NCI-H345 (cell line): ENCODE measurements around the gene GKN2.
"Not testable (repeated sequence)": the region's sequence is repeated elsewhere in the genome, so short reads cannot be mapped to it uniquely, and the experiment has no call there.

Experiments used
- DNase-seq: peaks from one replicate; lab custom pipeline; 2025; lab: John Stamatoyannopoulos, UW

The GKN2 gene

GRCh38 chr2:68961380-68961779 lies 8.7 kb upstream of the GKN2 start:
- DNase-seq = no peak

GRCh38 chr2:68959001-68959400 lies 6.3 kb upstream of the GKN2 start:
- DNase-seq = no peak

DNA sequence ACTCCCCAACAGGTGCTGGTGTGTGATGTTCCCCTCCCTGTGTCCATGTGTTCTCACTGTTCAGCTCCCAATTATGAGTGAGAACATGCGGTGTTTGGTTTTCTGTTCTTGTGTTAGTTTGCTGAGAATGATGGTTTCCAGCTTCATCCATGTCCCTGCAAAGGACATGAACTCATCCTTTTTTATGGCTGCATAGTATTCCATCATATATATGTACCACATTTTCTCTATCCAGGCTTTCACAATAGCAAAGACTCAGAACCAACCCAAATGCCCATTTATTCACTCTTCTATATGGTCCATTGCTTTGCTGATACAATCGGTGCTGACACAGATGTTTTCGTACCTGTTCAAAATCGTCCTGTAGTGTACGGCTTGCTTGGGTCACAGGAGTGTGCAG lies 2.7 kb upstream of the GKN2 start:
- DNase-seq = not testable (repeated sequence)

GRCh38 chr2:68951899-68952298 lies 794 bp downstream of the GKN2 start:
- no peak for DNase-seq

DNA sequence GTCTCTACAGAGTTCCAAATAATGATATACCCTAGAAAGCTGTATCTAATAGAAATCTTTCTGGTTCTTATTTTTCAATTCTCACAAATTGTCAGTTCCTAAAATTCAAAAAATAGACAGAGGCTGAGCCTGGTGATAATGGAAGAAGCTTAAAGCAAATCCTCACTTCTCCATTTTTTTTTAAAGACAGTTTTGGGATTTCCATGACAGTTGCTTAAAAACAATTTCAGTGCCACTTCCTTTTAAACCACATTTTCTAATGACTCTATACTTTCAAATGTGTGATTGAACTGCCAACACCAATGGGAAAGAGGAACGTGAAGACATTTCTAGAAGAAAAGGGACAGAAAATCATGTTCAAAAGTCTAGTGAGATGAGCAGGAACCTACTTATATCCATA lies 4.0 kb downstream of the GKN2 start:
- DNase-seq = no peak

DNA sequence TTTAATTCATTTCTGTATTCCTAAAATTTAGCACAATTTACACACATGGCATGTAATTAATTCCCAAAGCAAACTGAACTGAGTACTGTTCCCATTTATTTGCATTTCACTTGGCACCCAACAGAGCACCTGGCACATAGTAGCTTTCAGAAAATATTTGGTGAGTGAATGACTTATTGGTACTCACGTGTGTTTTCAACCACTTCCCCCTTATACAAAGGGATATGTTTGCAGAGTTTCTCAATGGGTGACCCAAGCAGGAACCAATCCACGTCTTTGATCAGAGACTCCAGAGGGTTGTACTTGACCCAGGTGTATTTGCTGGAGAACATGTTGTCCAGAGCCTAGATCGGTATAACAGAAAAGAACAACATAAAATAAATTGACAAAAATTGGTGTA lies 6.6 kb downstream of the GKN2 start:
- DNase-seq = peak; percentile 87

DNA sequence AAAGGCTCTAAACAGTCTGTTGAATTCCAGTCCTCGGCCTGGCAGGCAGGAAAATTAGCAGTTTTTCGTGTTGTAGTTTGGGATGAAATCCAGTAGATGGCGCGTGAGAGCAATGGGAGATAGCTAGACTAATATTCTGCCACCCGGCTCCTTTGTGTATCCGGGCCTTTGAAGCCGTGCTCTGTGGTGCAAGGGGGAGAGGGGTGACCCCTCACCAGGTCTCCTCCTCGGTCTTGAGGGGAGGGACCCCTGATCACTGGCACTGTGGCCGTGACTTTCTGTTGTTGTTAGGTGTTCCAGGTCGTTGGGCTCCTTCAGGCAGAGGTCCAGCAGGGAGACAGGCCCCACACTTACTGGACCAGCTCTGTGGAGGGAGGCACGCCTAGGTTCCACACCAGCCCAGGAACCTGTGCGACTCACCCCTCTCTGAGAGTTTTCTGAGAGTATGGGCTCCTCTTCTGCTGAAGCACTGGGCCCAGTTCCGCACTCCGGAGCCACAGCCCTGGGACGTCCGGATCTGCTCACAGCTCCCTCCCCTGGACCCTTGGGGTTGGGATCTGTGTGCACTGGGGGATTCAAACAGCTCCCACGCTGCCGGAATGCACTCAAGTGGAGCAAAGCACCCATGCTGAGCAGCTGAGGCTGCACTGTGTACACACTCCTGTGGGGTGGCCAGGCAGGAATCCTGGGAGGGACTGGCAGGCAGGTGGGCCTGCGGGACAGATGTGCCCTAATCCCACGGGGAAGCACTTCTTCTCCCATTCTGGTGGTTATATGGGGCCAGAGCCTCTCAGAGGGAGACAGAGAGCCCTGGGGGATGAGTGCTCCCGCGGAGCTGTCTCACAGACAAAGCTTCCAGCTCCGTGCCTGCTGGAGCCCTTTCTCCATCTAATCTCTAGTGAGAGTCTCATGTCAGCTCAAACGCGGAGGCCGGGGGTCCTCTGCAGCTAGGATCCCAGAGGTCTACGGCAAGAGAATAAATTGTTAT lies 8.8 kb downstream of the GKN2 start:
- DNase-seq = peak; percentile 86

- no peak for DNase-seq
Measured at GRCh38 chr2:68942827-68943226, 9.9 kb downstream of the GKN2 start.

GRCh38 chr2:68940369-68940768 lies 12.3 kb downstream of the GKN2 start:
- no peak for DNase-seq

DNA sequence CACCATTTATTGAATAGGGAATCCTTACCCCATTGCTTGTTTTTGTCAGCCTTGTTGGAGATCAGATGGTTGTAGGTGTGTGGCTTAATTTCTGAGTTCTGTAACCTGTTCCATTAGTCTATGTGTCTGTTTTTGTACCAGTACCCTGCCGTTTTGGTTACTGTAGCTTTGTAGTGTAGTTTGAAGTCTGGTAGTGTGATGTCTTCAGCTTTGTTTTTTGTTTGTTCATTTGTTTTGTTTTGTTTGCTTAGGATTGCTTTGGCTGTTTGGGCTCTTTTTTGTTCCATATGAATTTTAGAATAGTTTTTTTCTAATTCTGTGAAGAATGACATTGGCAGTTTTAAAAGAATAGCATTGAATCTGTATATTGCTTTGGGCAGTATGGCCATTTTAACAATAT lies 12.7 kb downstream of the GKN2 start:
- DNase-seq = no peak

- no peak for DNase-seq
Measured at GRCh38 chr2:68938938-68939337, 13.8 kb downstream of the GKN2 start.

- no peak for DNase-seq
Measured at GRCh38 chr2:68937346-68938055, 15.2 kb downstream of the GKN2 start.

- no peak for DNase-seq
Measured at GRCh38 chr2:68936889-68937288, 15.8 kb downstream of the GKN2 start.

GRCh38 chr2:68936427-68936826 lies 16.3 kb downstream of the GKN2 start:
- DNase-seq = no peak

- DNase-seq = no peak
Measured at GRCh38 chr2:68935471-68935870, 17.2 kb downstream of the GKN2 start.

- DNase-seq = no peak
Measured at GRCh38 chr2:68934021-68934420, 18.7 kb downstream of the GKN2 start.

DNA sequence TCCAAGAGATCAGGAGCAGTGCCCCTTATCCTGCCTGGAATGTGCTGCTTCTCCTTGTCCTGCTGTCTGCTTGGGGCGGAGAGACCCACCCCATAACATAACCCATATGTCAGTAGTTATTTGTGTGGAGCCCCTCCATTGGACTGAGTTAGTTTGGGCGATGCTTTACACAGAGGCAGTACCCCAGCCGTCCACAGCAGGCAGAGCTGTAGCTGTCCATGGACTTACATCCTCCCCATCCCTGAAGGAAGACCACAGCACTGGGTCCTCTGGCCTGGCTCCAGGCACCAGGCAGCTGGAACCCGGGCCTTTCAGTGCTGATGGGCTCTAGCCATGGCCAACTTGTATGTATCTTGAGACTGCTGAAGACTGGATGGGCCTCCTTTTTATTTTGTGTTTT lies 20.3 kb downstream of the GKN2 start:
- DNase-seq = no peak

- no peak for DNase-seq
Measured at GRCh38 chr2:68931799-68932198, 20.9 kb downstream of the GKN2 start.

DNA sequence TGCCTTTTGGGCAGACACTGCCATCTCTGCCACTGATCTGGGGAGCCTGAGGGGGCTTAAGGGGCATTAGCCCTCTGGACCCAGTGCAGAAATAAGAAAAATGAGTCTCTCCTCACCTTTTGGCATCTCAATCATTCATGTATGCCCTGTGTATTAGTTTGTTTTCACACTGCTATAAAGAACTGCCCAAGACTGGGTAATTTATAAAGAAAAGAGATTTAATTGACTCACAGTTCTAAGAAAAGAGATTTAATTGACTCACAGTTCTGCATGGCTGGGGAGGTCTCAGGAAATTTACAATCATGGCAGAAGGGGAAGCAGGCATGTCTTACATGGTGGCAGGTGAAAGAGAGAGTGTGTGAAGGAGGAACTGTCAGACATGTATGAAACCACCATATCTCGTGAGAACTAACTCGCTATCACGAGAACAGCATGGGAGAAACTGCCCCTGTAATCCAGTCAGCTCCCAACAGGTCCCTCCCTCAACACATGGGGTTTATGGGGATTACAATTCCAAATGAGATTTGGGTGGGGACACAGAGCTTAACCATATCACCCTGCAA lies 21.5 kb downstream of the GKN2 start:
- DNase-seq = no peak

DNA sequence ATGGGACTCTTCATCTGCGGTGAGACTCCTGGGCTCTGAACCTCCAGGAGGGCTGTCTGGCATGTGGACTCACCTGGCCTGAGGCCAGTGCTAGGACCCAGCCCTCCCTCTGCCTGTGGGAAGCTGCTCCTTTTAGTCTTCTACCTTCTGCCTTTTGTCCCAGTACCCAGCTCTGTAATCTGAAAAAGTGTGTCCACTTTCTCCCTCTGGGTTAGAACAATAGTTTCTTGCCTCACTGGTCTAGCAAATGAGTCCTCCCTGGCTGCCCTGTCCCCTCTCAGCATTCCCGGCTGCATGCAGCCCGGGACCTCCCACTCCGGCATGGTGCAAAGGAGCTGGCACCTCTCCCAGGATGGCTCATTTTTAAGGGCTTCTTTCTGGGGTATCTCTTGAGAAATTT lies 25.9 kb downstream of the GKN2 start:
- DNase-seq = no peak

DNA sequence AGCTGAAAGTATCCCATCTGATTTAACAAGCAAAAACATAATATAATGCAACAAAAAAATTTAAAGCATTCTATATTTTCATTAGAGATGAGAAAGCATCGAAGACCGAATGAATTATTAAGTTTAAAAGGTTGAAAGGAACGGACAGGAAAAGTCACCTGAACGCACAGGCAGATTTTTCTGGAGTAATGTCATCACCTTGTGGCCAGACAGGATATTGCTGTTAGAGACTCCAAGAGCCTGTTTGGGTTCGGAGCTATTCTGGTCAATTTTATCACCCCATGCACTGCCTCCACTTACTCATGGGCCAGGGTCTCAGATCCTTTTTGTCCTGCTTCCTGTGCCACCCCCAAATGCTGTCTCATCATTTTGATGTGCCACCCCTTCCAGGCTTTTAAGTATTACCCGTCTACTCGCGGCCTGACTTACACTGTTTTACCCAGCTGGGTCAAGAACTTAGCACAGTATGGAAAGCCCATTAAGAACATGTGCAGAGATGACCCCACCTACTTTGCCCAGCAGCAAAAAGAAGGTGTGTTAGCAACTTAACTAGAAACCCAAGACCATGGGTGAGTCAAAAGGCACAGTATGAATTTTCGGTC lies 27.3 kb downstream of the GKN2 start:
- DNase-seq = peak; percentile 65

DNA sequence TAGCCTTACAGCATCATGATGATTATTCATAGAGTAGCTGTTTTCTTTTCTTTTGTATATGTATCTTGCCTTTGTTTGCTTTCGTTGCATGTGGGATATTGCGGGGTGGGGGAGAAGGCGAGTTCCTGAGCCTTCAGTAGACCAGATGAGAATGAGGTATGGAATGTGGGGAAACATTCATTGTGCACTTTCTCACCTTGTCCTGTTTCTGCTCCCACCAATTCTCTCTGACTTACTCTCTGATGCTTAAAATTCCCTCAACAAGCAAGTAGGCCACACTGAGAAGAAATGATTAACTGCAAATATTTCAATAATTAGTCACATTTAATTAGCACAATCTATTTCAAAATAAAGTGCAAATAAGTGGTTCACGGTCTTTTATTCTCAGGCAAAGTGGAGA lies 31.0 kb downstream of the GKN2 start:
- no peak for DNase-seq
